Stimulated activated naive B cell treated with anti-CD40 and anti-IgM and Interleukin-4, amounts not matched to agents 10 μg/mL and 1 μg/mL and 100 μg/mL, for 72 hours (primary cell): ENCODE data around the gene FAM13A.
A peak's percentile ranks its signal among the peaks of the same experiment; 100 is the strongest.

Experiments
- ATAC-seq, 2 donors: fragments of 150-1000 bp; cut with Tn5 transposase; replicated peaks; 2 replicates each; pipeline ENCODE4 v1.10.0; 2021; ENCODE audit warnings: moderate library complexity in 1 of 2
- DNase-seq: peaks from one replicate; pipeline ENCODE4 v3.0.0; 2021
- H3K27ac Mint-ChIP-seq: one replicate; pipeline ENCODE4 v1.8.0; 2022; ENCODE audit warnings: mild to moderate bottlenecking, mixed read lengths
- H3K27me3 Mint-ChIP-seq, 2 donors: one replicate each; pipeline ENCODE4 v1.8.0; 2022; ENCODE audit warnings: mixed read lengths in 2 of 2
- H3K36me3 Mint-ChIP-seq, 2 donors: one replicate each; pipeline ENCODE4 v1.8.0; 2022; ENCODE audit warnings: mixed read lengths in 2 of 2, mild to moderate bottlenecking in 1 of 2
- H3K4me1 Mint-ChIP-seq, 2 donors: one replicate each; pipeline ENCODE4 v1.8.0; 2022; ENCODE audit warnings: mixed read lengths in 2 of 2, mild to moderate bottlenecking in 1 of 2
- H3K4me3 Mint-ChIP-seq, 2 donors: one replicate each; pipeline ENCODE4 v1.8.0; 2022; ENCODE audit warnings: mild to moderate bottlenecking in 2 of 2, mixed read lengths in 2 of 2, moderate library complexity in 1 of 2
- H3K9me3 Mint-ChIP-seq, 2 donors: one replicate each; pipeline ENCODE4 v1.8.0; 2022; ENCODE audit warnings: mixed read lengths in 2 of 2, mild to moderate bottlenecking in 1 of 2

Gene FAM13A

DNA sequence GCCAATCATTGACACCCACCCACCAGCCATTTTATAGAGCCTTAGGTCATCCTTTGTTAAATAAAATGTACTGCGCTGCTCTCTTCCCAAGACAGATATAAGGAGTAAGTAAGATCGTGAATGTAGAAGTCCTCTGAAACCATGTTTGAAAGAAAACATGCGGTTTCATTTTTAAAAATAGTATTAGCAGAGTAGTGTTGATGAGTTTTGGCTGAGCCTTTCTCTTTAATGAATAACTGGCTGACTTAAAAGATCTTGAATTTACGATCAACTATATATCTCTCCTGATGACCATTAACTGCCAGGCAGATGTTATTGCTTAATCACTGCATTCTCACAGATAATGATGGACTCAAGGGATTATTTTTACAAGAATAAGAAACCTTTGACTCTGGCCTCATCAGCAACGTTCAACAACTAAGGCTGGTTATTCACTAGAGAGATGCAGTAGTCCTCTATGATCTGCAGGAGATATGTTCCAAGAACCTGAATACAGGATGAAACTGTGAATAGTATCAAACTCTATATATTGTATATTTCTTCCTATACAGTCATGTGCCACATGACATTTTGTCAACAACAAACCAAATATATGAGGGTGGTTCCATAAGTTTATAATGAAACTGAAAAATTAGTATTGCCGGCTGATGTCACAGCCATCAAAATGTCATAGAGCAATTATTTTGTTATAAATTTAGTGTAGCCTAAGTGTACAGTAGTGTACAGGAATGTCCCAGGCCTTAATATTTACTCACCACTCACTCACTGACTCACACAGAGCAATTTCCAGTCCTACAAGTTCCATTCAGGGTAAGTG lies 80.8 kb downstream of the FAM13A start:
- H3K27me3 Mint-ChIP-seq, result no peaks in the 10 kb centered on the region
- no peaks in the 10 kb centered on the region for H3K4me1 Mint-ChIP-seq
- no peak for ATAC-seq
- H3K36me3 Mint-ChIP-seq, result no peaks in the 10 kb centered on the region
- H3K4me3 Mint-ChIP-seq, result no peak overlapping the region
- DNase-seq, result no peak
- peaks cover 8 to 11% of the 10 kb centered on the region in 2 donors for H3K9me3 Mint-ChIP-seq
- H3K27ac Mint-ChIP-seq, result no peak overlapping the region

- Mint-ChIP-seq H3K4me3 (no peak overlapping the region), H3K36me3 (no peaks in the 10 kb centered on the region), H3K4me1 (no peaks in the 10 kb centered on the region), H3K9me3 (peaks cover 8 to 11% of the 10 kb centered on the region in 2 donors), H3K27ac (no peak overlapping the region), H3K27me3 (no peaks in the 10 kb centered on the region)
- no peak for DNase-seq
- ATAC-seq, result no peak
Observed at GRCh38 chr4:88971536-88971935, 85.4 kb downstream of the FAM13A start.

DNA sequence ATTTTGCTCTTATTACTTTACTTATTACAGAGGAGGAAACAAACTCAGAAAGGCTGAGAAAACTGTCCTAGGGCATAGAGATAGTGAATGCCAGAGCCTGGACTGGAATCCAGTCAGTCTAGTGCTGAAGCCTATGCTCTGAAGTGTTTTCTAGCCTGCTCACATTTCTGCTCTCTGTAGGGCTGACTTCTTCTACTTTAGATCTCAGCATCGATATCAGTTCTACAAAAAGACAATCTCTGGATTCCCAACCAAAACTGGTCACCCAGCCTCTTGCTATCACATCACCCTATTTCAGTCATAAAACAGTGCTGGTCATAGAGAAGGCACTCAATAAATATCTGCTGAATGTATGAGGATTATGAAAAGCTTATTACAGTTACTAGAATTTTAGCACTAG lies 87.2 kb downstream of the FAM13A start:
- ATAC-seq, result no peak

GRCh38 chr4:88969271-88969670 lies 87.7 kb downstream of the FAM13A start:
- H3K4me1 Mint-ChIP-seq, result no peaks in the 10 kb centered on the region
- no peak overlapping the region for H3K27ac Mint-ChIP-seq
- no peaks in the 10 kb centered on the region for H3K36me3 Mint-ChIP-seq

More for the DNA sequence above, 87.2 kb downstream of the FAM13A start:
- Mint-ChIP-seq H3K27me3 (no peaks in the 10 kb centered on the region), H3K27ac (no peak overlapping the region), H3K4me1 (no peaks in the 10 kb centered on the region), H3K36me3 (no peaks in the 10 kb centered on the region), H3K9me3 (peaks cover 8 to 11% of the 10 kb centered on the region in 2 donors), H3K4me3 (no peak overlapping the region)
- no peak for DNase-seq

GRCh38 chr4:88967883-88968331 lies 89.1 kb downstream of the FAM13A start:
- Mint-ChIP-seq H3K36me3 (no peaks in the 10 kb centered on the region), H3K4me1 (no peaks in the 10 kb centered on the region), H3K9me3 (peaks cover 1 to 2% of the 10 kb centered on the region in 2 donors), H3K27ac (no peak overlapping the region), H3K4me3 (no peak overlapping the region), H3K27me3 (no peaks in the 10 kb centered on the region)
- ATAC-seq (no peak), DNase-seq (no peak)

More at GRCh38 chr4:88969271-88969670, 87.7 kb downstream of the FAM13A start:
- Mint-ChIP-seq H3K4me3 (no peak overlapping the region), H3K9me3 (peaks cover 8% of the 10 kb centered on the region in 2 donors), H3K27me3 (no peaks in the 10 kb centered on the region)
- DNase-seq, result no peak
- no peak for ATAC-seq

DNA sequence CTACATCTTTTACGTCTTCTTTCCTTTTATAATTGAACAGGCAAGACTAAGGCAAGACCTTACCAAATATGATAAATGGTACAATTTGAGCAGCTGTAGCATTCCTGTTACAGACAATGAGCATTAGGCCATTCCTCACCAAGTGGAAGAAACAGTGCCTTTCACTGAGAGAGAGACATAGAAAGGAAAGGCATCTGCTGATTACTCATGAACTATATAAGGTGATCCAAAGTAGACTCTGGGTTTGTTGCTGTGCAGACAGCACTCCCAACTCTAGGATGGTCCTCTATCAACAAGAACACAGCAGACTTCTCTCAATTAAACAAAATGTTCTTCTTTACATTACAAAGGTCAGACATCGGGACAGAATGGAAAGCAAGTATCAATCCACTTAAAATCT lies 91.9 kb downstream of the FAM13A start:
- no peaks in the 10 kb centered on the region for H3K27me3 Mint-ChIP-seq
- no peak overlapping the region for H3K4me3 Mint-ChIP-seq
- no peaks in the 10 kb centered on the region for H3K4me1 Mint-ChIP-seq
- DNase-seq, result no peak
- H3K9me3 Mint-ChIP-seq, result no peaks in the 10 kb centered on the region
- no peak for ATAC-seq
- H3K27ac Mint-ChIP-seq, result no peak overlapping the region
- H3K36me3 Mint-ChIP-seq, result no peaks in the 10 kb centered on the region

- no peaks in the 10 kb centered on the region for H3K4me1 Mint-ChIP-seq
- H3K9me3 Mint-ChIP-seq, result no peaks in the 10 kb centered on the region
- H3K4me3 Mint-ChIP-seq, result no peak overlapping the region
- no peaks in the 10 kb centered on the region for H3K27me3 Mint-ChIP-seq
- peak; percentile 33 to 72 for ATAC-seq
- no peak for DNase-seq
- no peak overlapping the region for H3K27ac Mint-ChIP-seq
- no peaks in the 10 kb centered on the region for H3K36me3 Mint-ChIP-seq
Observed at GRCh38 chr4:88964450-88964849, 92.5 kb downstream of the FAM13A start.

- Mint-ChIP-seq H3K4me1 (no peaks in the 10 kb centered on the region), H3K4me3 (no peak overlapping the region), H3K27ac (no peak overlapping the region), H3K36me3 (no peaks in the 10 kb centered on the region), H3K9me3 (no peaks in the 10 kb centered on the region), H3K27me3 (no peaks in the 10 kb centered on the region)
- no peak for ATAC-seq
- DNase-seq, result no peak
Observed at GRCh38 chr4:88963817-88964216, 93.2 kb downstream of the FAM13A start.

- no peaks in the 10 kb centered on the region for H3K27me3 Mint-ChIP-seq
- peaks cover 0 to 2% of the 10 kb centered on the region in 2 donors for H3K9me3 Mint-ChIP-seq
- no peak for DNase-seq
- peaks cover 4 to 5% of the 10 kb centered on the region in 2 donors for H3K4me1 Mint-ChIP-seq
- no peak overlapping the region for H3K27ac Mint-ChIP-seq
- no peak for ATAC-seq
- H3K36me3 Mint-ChIP-seq, result no peaks in the 10 kb centered on the region
- no peak overlapping the region for H3K4me3 Mint-ChIP-seq
Observed at GRCh38 chr4:88962396-88962795, 94.6 kb downstream of the FAM13A start.

DNA sequence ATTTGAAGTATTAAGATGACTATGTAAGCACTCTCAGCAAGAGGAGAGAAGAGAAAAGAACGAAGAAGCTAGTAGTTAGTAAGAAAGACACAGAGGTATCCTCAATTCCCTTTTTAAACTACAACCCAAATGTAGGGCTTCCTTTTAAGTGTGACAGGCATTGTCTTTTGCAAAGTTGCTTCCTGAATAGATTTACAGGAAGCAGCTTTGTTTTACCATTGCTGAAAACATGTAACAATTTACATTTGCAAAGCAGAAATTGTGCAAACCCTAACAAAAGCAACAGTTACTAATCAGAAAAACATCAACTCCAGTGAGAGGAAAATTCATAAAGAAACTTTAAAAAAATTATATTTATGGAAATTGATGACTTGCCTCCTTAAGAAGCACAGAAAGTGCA lies 96.4 kb downstream of the FAM13A start:
- DNase-seq, result no peak
- Mint-ChIP-seq H3K27me3 (no peaks in the 10 kb centered on the region), H3K4me3 (no peak overlapping the region)

GRCh38 chr4:88958080-88958479 lies 98.9 kb downstream of the FAM13A start:
- no peaks in the 10 kb centered on the region for H3K36me3 Mint-ChIP-seq
- H3K27ac Mint-ChIP-seq, result no peak overlapping the region
- peaks cover 0 to 2% of the 10 kb centered on the region in 2 donors for H3K9me3 Mint-ChIP-seq
- ATAC-seq, result no peak
- H3K4me3 Mint-ChIP-seq, result no peak overlapping the region
- H3K27me3 Mint-ChIP-seq, result no peaks in the 10 kb centered on the region
- H3K4me1 Mint-ChIP-seq, result peaks cover 8% of the 10 kb centered on the region in 2 donors
- no peak for DNase-seq

More for the DNA sequence above, 96.4 kb downstream of the FAM13A start:
- Mint-ChIP-seq H3K9me3 (peaks cover 0 to 2% of the 10 kb centered on the region in 2 donors), H3K4me1 (peaks cover 5 to 8% of the 10 kb centered on the region in 2 donors), H3K27ac (no peak overlapping the region), H3K36me3 (no peaks in the 10 kb centered on the region)
- ATAC-seq, result no peak

- DNase-seq (no peak), ATAC-seq (no peak)
- H3K9me3 Mint-ChIP-seq, result peaks cover 0 to 2% of the 10 kb centered on the region in 2 donors
- no peak overlapping the region for H3K27ac Mint-ChIP-seq
- H3K36me3 Mint-ChIP-seq, result no peaks in the 10 kb centered on the region
- H3K27me3 Mint-ChIP-seq, result no peaks in the 10 kb centered on the region
- peaks cover 8% of the 10 kb centered on the region in 2 donors for H3K4me1 Mint-ChIP-seq
- H3K4me3 Mint-ChIP-seq, result no peak overlapping the region
Observed at GRCh38 chr4:88957570-88957969, 99.4 kb downstream of the FAM13A start.

GRCh38 chr4:88955580-88956380 lies 101.2 kb downstream of the FAM13A start:
- ATAC-seq, result no peak
- Mint-ChIP-seq H3K27me3 (no peaks in the 10 kb centered on the region), H3K4me3 (no peak overlapping the region), H3K9me3 (peaks cover 0 to 2% of the 10 kb centered on the region in 2 donors), H3K4me1 (peaks cover 8% of the 10 kb centered on the region in 2 donors), H3K27ac (no peak overlapping the region), H3K36me3 (no peaks in the 10 kb centered on the region)
- no peak for DNase-seq

GRCh38 chr4:88953400-88953799 lies 103.6 kb downstream of the FAM13A start:
- peaks cover 0 to 2% of the 10 kb centered on the region in 2 donors for H3K9me3 Mint-ChIP-seq
- no peaks in the 10 kb centered on the region for H3K36me3 Mint-ChIP-seq
- H3K27ac Mint-ChIP-seq, result no peak overlapping the region
- peak; percentile 48 to 57 for ATAC-seq
- H3K4me3 Mint-ChIP-seq, result no peak overlapping the region
- peaks cover 8% of the 10 kb centered on the region in 2 donors for H3K4me1 Mint-ChIP-seq
- no peaks in the 10 kb centered on the region for H3K27me3 Mint-ChIP-seq
- no peak for DNase-seq
